NCI-H345 treated with DMSO at 0.1 percent for 48 hours (cell line): ENCODE results near the gene OR51T1.
"Not testable (repeated sequence)": the region's sequence is repeated elsewhere in the genome, so short reads cannot be mapped to it uniquely, and the experiment has no call there.

ENCODE experiments used
- DNase-seq: peaks from one replicate; lab custom pipeline; 2025; ENCODE audit not compliant: unreplicated experiment; lab: John Stamatoyannopoulos, UW

Gene OR51T1, protein sequence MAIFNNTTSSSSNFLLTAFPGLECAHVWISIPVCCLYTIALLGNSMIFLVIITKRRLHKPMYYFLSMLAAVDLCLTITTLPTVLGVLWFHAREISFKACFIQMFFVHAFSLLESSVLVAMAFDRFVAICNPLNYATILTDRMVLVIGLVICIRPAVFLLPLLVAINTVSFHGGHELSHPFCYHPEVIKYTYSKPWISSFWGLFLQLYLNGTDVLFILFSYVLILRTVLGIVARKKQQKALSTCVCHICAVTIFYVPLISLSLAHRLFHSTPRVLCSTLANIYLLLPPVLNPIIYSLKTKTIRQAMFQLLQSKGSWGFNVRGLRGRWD

DNA sequence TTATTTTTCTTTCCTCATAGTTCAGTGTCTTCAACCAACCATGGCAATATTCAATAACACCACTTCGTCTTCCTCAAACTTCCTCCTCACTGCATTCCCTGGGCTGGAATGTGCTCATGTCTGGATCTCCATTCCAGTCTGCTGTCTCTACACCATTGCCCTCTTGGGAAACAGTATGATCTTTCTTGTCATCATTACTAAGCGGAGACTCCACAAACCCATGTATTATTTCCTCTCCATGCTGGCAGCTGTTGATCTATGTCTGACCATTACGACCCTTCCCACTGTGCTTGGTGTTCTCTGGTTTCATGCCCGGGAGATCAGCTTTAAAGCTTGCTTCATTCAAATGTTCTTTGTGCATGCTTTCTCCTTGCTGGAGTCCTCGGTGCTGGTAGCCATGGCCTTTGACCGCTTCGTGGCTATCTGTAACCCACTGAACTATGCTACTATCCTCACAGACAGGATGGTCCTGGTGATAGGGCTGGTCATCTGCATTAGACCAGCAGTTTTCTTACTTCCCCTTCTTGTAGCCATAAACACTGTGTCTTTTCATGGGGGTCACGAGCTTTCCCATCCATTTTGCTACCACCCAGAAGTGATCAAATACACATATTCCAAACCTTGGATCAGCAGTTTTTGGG lies at the start of gene OR51T1:
OR51T1 (plus strand) TSS at position 41 of the 641 bp plus-strand sequence; CDS start at position 41, 0 bp downstream.
- DNase-seq, result no peak

DNA sequence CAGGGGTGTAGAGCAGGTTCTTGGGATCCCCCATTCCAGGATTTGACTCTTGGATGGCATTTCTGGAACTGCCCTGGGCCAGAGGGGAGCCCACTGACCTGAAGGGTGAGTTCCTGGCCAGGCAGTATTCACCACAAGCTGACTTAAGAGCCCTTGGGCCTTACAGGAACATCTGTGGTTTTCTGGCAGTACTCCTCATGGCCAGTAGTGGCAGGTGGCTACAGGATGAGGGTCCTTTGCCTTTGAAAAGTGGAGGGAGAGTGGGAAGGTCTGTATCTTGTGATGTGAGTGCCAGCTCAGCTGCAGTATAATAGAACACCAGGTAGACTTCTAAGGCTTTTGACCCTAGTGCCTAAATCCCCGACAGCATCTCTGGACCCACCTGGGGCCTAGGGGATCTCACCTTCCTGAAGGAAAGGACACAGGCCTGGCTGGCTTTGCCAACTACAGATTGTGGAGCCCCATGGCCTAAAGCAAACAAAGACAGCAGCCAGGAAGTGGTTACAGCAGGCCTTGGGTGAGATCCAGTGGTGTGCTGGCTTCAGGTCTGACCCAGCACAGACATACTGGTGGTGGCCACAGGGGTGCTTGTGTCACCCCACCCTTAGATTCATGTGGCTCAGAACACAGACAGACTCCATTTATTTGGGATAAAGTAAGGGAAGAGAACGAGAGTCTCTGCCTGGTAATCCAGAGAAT lies 41.7 kb upstream of the OR51T1 start:
- DNase-seq, result no peak

DNA sequence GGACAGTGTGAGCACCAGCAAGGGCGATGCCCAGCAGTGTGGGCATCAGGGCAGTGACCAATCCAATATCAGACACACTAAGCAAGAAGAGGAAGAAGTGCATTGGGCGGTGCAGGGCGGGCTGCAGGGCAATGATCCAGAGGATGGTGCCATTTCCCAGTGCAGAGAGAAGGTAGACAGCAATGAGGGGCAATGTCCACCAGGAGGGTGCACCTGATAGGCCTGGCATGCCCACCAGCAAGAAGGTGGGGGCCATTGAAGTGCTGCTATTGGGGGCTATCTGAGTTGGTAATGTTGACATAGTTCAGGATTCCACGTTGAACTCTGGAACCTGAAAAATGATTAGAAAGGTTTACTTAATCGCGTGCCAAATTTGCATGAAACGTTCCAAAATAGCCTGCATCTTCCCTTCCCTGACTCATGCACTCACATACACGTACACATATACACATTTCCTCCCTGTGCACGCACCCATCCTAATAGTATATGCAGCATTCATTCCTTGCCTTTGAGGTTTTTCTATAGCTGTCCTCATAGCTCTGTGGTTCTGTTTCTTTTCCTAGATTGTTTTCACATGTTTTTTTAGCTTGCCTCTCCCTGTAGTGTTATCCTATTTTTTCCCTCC lies 32.7 kb upstream of the OR51T1 start, which contains the start of gene OR51S1:
OR51S1 (minus strand) TSS at position 301 of the 625 bp plus-strand sequence; CDS start at position 301, 0 bp downstream.
- no peak for DNase-seq

DNA sequence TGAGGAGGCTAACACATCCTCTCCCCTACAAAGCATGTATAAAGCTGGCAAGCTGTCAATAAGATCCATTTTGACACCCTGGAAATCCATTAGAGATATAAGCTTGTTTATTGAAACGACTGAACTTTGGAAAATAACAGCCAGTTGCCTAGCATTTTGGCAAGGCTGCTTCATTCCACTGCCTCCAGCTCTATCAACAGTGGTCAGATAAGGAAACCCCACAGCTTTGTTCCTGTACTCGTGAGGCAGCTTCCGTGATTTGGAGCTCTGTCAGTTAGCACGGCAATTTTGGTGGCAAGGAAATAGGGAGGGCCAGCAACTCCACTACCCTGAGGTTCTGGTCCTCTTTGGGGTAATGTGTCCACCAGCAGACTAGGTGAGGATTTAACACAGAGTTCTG lies 30.7 kb upstream of the OR51T1 start:
- no peak for DNase-seq

DNA sequence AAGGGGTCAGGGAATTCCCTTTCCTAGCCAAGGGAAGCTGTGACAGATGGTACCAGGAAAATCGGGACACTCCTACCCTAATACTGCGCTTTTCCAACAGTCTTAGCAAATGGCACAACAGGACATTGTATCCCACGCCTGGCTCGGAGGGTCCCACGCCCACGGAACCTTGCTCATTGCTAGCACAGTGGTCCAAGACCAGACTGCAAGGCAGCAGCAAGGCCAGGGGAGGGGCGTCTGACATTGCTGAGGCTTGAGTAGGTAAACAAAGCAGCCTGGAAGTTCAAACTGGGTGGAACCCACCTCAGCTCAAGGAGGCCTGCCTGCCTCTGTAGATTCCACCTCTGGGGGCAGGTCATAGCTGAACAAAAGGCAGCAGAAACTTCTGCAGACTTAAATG lies 27.4 kb upstream of the OR51T1 start:
- not testable (repeated sequence) for DNase-seq

DNA sequence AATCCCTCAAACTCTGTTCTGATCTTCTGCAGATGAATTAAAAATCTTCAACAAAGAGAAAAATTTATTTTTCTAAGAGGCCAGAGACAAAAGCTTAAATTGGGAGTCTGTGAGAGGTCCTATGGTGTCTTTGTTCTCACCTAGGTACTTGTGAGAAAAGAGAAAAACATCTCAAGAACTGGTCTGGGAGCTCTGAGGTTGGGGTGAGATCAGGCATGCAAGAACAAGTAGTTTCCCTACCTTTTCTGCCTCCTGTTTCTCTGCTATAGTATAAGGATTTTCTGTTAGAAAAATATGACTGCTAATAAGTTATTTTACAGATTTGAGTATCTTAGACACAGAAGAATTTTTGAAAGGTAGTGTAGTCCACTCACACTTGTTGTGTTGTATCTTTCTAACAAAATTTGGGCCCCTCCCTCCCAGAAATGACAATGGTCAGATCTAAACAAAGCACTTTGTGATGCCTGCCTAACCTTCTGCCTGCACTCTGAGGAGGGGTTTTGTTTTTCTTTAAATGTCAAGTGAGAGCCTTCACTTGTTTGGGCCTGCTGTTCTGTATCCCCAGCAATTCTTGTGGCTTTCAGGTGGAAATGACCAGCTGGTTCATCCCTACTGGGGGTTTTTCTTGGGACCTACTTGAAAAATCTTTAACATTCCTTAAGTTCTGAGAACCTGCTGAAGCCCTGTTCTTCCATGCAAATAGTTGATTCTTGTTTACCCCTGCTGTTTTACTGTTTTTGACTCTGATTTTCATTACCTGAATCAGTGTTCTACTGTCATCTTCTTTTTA lies 19.1 kb upstream of the OR51T1 start:
- DNase-seq, result no peak

DNA sequence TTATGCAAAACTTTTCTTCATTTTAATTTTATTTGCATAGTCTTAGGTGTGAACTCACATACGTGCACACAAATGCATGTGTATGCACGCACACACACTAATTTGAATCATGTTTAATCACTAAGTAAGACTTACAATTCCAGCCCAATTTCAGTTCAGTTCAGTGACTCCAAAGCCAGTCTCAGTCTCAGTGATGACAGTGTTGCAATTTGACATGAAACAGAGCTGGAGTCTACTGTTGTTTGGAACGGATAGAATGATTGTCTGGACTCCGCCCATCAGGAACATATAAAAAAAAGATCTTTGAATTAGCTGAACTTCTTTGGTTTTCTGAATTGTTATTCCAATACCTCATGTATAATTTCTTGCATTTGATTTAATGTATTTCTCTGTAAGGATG lies 17.8 kb upstream of the OR51T1 start:
- DNase-seq, result no peak

DNA sequence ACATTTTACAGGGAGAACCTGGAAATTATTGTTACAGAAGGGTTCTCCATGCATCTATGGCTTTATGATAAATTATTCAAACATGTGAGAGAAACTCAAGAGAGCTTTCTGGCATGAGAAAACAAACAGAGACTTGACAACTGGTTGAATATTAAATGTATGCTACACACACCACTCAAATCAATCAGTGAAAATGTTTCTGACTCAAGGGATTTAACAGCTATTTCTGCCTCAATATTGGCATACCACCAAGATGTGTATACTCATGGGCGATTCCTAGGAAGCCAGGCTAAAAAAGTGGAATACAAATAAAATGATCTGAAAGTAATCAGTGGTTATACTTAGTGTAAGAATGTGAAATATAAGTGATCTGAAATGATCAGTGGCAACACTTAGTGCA lies 15.8 kb upstream of the OR51T1 start:
- DNase-seq, result peak; percentile 62

DNA sequence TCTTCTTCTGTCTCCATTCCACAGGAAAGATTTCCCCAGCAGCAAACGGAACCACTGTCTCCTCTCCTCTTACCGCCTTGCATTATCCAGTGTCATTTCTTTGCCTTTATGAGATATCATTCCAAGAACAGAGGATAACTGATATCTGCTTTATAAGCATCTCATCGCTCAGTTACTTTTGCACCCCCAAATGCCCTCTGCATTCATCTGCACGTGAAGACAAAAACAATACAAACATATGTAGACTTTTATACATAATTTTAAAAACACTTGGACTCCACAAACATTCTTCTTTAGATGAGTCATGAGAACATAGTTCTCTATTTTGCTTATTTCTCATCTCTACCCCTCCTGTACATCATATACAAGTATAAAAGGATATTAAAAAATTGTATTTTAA lies 512 bp upstream of the OR51T1 start:
- no peak for DNase-seq

DNA sequence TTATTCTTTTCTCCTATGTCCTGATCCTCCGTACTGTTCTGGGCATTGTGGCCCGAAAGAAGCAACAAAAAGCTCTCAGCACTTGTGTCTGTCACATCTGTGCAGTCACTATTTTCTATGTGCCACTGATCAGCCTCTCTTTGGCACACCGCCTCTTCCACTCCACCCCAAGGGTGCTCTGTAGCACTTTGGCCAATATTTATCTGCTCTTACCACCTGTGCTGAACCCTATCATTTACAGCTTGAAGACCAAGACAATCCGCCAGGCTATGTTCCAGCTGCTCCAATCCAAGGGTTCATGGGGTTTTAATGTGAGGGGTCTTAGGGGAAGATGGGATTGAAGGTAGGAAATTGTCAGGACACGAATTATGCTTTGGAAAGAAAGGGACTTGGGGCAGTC lies 843 bp downstream of the OR51T1 start:
- DNase-seq, result peak; percentile 56

DNA sequence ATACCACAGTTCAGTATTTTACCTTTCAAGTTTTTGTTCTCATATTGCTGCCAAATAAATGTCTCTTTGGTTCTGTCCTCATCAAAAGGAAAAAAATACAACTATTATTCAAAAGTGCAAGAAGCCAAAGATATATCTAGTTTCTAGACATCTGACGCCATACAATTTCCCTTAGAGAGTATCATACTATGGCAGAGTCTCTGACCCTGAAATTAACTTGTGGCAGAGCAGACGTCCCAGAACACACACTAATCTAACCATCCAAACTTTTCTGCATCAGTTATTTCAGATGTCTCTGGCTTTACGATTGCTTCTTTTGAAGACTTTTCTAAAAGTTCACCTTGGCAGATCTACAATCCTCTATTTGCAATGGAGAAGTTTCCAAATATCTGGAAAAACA lies 2.7 kb downstream of the OR51T1 start:
- DNase-seq, result no peak

DNA sequence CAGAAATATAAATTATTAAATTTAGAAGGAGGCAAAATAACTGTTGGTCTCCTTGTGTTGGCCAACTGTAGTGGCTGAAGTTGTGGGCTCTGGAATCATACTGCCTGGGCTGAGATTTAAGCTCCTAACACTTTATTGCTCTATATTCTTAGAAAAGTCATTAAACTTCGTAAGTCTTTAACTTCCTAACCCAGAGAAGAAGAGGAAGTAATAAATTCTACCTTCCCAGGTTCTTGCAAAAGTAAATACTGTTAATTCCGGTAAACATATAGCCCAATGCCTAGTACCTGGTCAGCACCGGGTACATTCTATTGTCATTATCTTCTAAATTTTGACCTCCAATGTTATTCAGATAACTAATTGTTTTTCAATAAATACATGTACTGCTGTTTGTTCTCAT lies 4.5 kb downstream of the OR51T1 start:
- no peak for DNase-seq

DNA sequence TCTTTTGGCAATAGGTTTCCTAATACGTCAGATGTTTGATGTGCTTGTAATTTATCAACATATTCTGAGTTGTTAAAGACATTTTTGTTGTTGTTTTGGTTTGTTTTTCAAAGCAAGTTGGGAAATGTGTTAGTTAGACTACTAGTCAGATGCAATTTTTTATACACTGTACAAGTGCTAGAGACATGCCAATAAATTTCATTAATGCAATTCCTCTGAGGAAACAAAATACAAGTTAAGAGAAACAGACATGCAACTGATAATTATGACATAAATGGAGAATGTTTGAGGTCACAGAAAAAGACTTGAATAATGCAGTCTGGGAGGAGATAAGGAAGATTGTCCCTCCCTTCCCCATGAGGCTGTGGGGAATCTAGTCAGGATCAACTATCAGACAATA lies 5.9 kb downstream of the OR51T1 start:
- no peak for DNase-seq

DNA sequence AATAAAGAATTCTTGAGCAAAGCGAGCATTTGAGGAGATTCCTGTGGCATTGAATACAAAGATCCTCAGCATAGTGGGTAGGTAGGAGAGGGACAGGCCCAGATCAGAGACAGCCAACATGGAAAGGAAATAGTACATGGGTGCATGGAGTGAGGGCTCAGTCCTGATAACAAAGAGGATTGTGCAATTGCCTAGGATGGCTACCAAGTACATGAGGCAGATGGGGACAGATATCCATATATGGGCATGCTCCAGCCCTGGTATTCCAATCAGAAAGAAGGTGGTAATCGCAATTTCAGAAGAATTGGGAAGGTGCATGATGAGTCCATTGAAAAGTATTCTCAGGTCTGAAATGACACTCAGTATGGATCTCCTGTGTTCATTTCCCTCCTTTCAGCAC lies 8.6 kb downstream of the OR51T1 start:
- no peak for DNase-seq

DNA sequence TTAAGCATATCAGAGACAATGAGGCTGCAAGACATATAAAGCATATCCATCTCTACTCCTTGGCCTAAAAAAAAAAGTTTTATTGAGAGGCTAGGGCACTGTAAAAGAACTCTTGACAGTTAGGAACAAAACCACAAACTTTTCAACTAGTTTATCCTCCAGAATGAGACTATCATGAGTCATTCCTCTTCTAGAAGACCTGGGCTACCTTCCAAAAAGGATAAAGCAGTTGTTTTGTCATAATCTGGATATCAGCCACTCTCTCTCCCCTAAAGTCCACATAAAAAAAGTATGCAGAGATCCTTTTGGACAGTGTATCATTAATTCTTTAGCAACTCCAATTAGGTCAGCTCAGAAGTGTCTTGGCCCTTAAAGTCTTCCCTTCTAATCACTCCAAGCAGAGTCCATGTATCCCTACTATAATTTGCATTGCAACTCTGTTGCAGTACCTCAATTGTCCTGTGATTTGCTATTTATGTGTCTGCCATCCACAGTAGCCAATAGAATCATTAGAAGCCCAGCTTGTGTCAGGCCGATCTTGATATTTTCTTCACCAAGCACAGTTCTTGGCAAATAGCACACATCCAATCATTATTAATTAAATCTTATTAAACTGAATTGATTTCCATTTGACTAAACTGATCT lies 10.4 kb downstream of the OR51T1 start:
- DNase-seq, result no peak

DNA sequence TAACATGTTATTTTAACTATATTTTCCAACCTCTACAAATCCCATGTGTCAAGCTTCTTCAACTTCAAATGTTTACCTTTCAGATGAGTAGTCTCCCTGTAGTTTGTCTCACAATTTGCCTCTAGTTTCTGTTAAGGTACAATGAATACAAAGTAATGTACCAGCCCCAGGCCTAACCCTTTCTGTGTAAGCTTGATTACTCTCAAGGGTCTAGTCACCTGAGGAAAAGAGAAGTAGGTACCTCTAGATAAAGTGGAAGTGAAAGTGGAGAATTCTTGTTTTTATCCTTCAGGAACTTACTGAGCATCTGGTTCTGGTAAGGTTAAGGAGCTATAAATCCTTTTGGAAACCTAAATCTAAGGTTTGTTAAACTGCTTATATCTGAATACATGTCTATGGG lies 21.8 kb downstream of the OR51T1 start, which contains the start of gene OR51A7:
OR51A7 (plus strand) TSS at position 300 of the 400 bp plus-strand sequence. CDS start 3,587 bp downstream, outside the sequence.
- DNase-seq, result no peak

DNA sequence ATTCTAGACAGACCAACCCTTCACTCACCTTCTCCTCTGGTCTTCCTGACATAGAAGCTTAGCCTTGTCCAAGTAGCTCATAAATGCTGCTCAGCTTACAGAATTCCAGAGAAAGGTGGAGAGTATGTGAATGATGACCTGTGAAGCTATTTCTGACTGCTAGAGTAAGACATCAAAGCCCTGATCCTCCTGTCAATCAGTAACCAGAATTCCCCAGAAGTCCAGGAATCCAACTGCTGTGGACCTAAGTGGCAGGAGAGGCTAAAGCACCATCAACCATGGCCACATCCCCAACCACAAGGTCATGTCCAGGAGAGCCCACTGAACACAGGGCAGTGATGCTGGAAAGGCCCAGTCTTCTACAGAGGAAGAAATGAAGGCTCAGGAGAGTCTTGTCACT lies 34.9 kb downstream of the OR51T1 start:
- DNase-seq, result no peak

DNA sequence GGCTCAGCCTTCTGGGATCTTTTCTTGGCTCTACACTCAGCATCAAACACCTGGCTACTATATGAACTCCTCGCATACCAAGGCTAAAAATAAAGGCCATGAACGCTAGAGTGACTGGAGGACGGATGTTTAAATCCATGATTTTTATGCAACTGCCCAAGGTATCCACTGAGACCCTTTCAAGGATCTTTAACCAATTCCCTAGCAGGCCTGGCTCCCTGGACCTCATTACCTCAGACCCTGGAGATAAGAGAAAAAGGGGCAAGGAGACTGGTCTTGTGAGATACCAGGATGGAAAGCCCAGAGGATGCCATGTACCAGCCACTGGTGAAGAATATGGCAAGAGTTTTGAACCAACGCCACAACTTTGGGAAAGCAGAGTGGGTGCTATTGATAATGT lies 37.5 kb downstream of the OR51T1 start, which contains the start of gene OR51G2:
OR51G2 (minus strand) TSS at position 101 of the 400 bp plus-strand sequence. CDS start 3,687 bp downstream, outside the sequence.
- DNase-seq, result no peak

DNA sequence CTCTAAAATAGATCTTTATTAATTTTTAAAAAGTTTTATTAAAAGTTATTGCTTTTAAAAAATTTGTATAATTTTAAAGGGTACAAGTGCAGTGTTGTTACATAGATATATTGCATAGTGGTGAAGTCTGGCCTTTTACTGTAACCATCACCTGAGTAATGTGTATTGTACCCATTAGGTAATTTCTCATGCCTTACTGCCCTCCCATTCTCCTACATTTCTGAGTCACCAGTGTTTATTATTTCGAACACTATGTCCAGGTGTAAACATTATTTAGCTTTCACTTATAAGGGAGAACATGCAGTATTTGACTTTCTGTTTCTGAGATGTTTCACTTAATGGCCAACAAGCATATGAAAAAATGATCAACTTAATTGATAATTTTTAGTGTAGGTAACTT lies 40.1 kb downstream of the OR51T1 start:
- no peak for DNase-seq

DNA sequence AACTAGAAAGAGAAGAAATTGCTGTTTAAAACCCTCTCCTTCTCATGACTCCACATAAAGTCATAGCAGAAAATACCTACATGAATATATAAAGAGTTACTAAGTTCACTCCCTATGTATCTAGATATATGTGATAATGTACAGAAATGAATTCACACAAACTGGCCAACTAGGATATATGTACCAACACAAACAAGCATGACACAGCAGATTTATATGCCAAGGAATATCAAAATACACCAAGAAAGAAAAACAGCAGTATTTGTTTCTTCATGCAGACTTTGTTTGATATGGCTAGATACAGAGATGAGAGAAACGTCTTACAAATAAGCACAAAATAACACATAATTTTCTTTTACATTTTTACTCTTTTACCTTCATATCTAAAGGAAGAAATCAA lies 40.6 kb downstream of the OR51T1 start:
- DNase-seq, result no peak
